ENCODE measurements around the gene PRKG1.

PRKG1 gene

GRCh38 chr10:52043811-52044210 lies 969.5 kb downstream of the PRKG1 start:
- no peak for DNase-seq

- no peak for DNase-seq
Measured at GRCh38 chr10:52048051-52048450, 973.8 kb downstream of the PRKG1 start.

GRCh38 chr10:52050429-52051047 lies 976.3 kb downstream of the PRKG1 start:
- DNase-seq, result no peak

GRCh38 chr10:52053497-52053896 lies 979.2 kb downstream of the PRKG1 start:
- DNase-seq, result no peak

GRCh38 chr10:52056291-52056690 lies 982.0 kb downstream of the PRKG1 start:
- DNase-seq, result no peak

- no peak for DNase-seq
Measured at GRCh38 chr10:52059089-52059488, 984.8 kb downstream of the PRKG1 start.

- DNase-seq, result peak in 1 of 51 donors; percentile 2
Measured at GRCh38 chr10:52063159-52063558, 988.9 kb downstream of the PRKG1 start.

- DNase-seq, result no peak
Measured at GRCh38 chr10:52064084-52064845, 990.0 kb downstream of the PRKG1 start.

GRCh38 chr10:52066383-52066782 lies 992.1 kb downstream of the PRKG1 start:
- no peak for DNase-seq

DNA sequence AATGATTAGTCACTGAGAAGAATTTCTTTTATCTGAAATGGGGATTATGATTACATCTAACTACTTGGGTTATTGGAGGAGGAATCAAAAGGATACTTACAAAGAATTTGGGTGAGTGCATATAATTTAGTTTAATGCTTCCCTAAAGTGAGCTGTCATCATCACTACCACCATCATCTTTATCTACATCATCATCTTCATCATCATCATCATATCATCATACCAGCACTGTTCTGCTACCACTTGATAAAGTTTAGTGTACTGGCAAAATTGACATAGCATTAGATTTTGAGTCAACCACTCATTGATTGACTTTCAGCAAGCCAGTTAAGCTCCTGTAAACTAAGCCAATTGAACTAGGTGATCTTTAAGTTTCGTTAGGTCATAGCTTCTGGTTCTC lies 994.2 kb downstream of the PRKG1 start:
- DNase-seq, result no peak

DNA sequence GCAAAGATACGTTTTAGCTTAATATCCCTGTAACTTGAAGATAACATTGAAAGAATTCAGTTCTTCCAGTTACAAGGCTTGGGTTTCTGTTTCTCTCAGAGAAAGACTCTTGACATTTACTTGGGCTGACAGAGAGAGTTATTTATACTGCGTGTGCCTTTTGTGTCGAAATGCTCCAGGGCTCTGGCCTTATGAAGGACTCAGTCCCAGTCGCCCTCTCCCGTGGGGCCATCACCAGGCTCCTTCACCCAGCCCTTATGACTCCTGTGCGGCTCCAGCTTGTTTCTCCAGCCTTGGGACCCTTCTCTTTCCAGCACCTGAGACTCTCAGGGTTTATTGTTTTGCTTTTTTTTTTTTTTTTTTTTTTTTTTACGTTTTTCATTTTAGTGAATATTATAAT lies 997.5 kb downstream of the PRKG1 start:
- no peak for DNase-seq

GRCh38 chr10:52074505-52075026 lies 1000.3 kb downstream of the PRKG1 start:
- no peak for DNase-seq

- no peak for DNase-seq
Measured at GRCh38 chr10:52077814-52078213, 1003.5 kb downstream of the PRKG1 start.

GRCh38 chr10:52078397-52078937 lies 1004.2 kb downstream of the PRKG1 start:
- DNase-seq, result peak in 1 of 51 donors; percentile 9

DNA sequence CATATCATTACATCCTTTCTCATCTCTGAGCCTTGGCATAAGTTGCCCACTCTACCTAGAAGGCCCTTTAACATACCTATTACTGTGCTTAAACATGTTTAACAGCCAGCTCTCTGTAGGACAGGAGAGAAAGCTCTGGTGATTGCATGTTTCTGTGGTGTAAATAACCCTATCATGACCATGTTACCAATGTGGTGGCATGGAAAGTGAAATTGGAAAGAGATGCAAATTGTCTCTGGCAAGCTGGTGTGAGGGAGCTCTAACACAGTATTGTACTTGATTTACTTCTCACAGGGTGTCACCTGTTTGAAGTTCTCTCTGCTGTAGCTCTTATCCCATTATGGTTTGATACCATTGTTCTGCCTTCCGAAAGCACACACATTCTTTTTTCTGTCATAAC lies 1008.0 kb downstream of the PRKG1 start:
- DNase-seq, result no peak

DNA sequence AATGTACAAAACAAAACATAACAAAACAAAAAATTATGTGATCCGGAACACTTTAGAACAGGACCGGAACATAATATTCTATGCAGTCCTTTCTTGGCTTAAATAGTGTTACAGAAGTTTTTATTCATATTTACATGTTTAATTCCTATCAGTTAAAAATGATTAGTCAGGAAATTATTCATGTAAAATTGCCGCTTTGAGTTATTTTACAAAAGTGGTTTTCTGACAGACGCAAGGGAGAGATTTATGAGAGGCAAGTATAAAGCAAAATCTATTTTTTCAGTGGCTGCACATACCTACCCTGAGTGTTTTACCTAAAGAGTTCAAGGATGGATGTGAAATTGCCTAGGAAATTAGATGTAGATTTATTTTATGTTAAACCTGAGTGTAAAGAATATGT lies 1009.1 kb downstream of the PRKG1 start:
- DNase-seq, result no peak

- no peak for DNase-seq
Measured at GRCh38 chr10:52092390-52092789, 1018.1 kb downstream of the PRKG1 start.

DNA sequence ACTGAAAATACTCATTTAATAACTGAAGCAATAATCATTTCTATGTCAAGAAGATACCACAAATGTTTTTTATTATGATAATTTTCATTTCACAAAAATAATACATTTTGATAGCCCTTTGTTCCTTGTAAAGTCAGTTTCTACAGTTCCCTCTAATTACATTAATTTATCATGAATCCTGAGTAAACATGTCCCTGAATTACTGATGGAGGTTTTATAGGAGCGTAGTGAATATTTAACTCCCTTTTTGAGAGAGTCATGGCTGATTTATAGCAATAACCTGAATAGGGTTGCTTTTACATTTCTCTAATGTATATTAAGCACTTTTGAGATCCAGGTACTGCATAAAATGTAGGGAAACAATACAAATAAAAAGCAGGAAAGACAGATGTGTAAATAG lies 1023.8 kb downstream of the PRKG1 start:
- DNase-seq, result no peak

DNA sequence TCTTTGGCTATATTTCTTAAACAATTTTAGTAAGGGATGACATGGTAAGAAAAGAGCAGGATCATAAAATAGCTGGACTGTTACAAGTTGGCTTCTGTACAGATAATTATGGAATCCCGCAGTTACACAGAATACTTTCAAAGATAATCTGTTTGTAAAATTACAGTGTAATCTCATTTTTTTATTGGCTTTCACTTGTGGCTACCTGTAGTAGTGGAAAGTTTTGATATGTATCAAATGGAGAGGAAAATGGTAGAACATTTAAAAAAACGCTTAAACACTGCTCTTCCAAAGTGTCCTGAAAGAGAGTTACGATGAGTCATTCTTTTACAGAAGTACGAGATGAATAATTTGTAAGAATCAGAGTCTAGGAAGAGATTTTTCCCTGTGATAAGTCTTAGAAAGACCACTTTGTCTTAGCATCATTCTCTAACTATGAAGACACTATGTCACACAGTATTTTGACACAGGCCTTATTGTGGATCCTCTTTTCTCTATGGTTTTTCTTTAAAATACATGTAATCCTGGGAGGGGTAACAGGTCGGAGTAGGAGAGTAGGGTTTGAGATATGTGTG lies 1024.8 kb downstream of the PRKG1 start:
- DNase-seq, result no peak

GRCh38 chr10:52100011-52100547 lies 1025.8 kb downstream of the PRKG1 start:
- no peak for DNase-seq

DNA sequence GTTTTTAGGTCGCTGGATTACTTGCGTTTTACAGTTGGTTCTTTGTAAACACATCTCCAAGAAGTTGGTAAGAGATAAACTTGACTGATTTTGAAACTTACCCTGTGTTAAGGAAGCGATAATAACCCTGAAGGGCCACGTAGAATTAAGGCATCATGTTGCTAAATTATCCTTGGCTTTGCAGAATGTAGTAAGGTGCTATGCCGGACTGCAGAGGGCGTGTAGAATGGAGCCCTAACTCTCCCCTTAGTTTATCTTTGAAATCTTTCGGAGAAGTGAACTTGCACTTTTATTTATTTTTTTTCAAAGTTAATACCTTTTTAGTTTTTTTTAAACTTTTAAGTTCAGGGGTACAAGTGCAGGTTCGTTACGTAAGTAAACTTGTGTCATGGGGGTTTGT lies 1031.0 kb downstream of the PRKG1 start:
- DNase-seq, result no peak

DNA sequence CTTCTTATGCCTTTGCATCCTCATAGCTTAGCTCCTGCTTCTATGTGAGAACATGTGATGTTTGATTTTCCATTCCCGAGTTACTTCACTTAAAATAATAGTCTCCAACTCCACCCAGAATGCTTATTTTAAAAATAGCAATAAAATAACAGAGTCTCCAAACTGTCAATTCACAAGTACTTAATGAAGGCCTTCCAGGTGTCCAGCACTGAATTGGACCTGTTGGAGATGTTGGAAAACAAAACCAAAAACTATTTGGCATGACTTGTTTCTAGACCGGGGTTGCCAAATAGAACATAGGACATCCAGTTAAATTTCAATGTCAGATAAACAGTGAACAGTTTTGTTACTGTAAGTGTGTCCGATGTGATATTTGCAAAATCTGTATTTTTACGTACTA lies 1031.7 kb downstream of the PRKG1 start:
- no peak for DNase-seq

Measured in hypothalamus (tissue), 51 donors.